GM18861 (cell line): ENCODE measurements around the gene METTL8.
A peak's percentile ranks its signal among the peaks of the same experiment; 100 is the strongest.

Experiments used
- ATAC-seq: cut with Tn5 transposase; IDR thresholded peaks from one replicate; pipeline ENCODE4 v1.9.1; 2021; ENCODE audit not compliant: unreplicated experiment

Gene METTL8, protein sequence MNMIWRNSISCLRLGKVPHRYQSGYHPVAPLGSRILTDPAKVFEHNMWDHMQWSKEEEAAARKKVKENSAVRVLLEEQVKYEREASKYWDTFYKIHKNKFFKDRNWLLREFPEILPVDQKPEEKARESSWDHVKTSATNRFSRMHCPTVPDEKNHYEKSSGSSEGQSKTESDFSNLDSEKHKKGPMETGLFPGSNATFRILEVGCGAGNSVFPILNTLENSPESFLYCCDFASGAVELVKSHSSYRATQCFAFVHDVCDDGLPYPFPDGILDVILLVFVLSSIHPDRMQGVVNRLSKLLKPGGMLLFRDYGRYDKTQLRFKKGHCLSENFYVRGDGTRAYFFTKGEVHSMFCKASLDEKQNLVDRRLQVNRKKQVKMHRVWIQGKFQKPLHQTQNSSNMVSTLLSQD

DNA sequence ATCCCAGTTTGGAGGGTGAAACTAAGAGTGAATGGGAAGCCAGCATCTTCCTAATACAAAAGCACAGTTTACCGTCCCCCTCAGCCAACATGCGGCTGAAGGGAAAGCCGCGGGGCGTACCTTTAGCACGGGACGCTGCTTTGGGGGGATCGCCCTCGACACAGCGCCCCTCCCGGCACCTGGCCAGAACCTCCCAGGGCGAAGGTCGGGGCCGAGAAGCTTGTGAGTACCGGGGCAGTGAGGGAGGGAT lies at the start of gene METTL8:
Gene METTL8 (minus strand): TSS at position 228 of the 250 bp plus-strand sequence. CDS start 41,805 bp downstream, outside the sequence.
- no peak for ATAC-seq

DNA sequence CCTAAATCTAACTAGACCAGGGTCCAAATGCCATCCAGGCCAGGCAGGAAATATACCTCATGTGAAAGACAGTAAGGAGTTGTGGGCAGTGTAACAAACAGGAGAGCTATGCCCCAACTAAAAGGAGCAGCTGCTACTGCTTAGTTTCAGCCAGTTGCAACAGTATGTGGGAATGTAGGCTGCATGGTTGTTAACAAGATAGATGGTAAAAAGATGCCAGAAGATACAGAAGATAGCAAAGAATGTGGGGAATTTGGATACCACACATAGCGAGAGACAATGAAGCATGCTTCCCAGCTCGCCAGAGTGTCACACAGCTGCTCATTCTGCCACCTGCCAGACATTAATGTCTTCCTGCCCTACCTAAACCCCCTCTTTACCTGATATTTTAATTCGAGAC lies 49.1 kb upstream of the METTL8 start:
- ATAC-seq = no peak

DNA sequence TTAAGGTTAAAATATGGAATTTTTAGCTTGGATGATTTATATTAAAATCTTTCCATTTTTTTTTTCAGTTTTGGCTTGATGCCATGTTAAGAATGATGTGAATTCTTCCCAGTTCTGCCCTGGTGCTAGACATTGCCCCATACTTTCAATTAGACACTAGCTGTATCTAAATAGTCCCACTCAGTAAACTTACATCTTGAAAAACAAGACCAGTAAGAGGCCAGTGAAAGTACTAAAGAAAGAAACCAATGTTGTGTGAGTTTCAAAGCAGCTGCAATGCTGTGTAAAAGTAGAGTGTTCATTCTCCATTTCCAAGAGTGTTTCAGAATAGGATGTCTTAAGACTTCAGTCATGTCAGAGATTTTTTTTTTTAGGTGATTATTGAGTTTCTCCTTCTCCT lies 48.5 kb upstream of the METTL8 start:
- no peak for ATAC-seq

DNA sequence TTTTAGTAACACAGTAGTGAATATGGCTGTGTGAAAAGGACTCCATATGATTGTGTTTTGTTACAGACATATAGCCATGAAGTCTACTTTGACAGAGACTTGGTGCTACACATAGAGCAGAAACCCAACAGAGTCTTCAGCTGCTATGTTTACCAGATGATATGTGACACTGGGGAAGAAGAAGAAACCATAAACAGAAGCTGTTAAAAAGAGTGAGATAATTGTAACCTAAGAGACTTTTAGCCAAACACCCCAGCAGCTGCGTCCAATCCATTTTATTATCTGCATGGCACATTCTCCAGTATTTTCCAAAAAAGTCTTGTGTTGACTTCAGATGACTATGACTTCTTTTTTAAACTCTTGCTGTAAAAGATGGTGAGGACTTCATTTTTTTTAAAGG lies 47.1 kb upstream of the METTL8 start:
- no peak for ATAC-seq

DNA sequence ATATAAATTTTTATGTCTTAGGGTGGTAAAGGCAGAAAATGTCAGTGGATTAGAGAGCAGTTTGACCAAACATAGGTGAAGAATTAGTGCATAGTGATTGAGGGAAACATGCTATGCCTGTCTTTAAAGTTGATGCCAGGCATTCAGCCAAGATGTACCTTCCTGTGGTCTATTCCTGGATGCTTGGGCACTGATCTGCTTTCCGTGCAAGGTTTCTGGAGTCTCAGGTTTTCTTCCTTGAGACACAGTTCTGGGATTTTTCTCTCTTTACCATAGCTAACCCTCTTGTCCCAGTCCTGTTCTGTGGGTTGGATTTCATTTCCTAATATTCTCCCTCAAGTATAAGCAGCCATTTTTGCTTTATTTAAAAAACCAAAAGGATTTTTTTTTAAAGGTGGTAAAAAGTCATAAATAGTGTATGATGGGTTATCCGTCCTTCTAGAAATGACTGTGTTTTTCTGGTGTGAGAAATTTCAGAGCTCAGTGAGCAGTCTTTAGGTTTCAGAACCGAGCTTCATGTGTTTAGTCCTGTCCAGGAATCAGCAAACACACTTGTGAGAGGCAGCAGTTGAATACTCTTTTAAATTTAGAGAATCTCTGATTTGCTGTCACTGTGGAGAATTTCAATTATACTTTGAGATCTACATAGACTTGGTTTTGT lies 45.5 kb upstream of the METTL8 start:
- no peak for ATAC-seq

DNA sequence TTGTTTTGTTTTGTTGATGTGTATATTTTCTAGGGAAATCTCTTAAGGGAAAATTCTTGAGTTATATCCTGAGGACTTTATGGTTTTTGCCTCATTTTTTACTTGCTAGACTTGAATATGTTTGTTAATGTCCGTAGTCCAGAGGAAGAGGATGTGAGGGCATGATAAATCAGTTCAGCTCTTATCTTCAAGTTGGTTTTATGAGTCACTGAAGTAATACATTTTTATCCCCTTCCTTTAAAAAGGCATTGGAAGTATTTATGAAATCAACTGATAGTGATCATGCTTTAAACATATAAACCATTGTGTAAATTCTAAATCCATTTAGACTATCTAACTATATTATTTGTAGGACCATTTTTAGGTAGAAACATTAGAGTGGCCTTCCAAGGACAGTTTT lies 44.6 kb upstream of the METTL8 start:
- no peak for ATAC-seq

DNA sequence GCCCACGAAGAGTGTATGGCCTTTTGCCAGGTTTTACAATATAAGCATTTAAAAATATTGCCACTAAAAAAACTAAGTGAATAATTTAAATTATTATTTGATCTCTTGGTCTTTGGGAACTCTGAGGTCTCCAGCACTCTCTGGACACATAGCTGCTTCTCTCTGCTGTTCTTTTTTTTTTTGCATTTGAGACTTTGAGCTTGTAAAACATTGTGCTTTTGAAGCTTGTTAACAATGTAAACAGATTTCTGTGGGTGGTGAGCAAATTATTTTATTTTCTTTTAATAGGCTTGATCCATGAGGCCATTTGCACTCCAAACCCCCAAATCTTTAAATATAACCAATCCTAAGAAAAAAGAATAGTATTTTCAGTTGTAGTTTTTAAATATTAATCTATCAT lies 42.2 kb upstream of the METTL8 start:
- ATAC-seq = no peak

DNA sequence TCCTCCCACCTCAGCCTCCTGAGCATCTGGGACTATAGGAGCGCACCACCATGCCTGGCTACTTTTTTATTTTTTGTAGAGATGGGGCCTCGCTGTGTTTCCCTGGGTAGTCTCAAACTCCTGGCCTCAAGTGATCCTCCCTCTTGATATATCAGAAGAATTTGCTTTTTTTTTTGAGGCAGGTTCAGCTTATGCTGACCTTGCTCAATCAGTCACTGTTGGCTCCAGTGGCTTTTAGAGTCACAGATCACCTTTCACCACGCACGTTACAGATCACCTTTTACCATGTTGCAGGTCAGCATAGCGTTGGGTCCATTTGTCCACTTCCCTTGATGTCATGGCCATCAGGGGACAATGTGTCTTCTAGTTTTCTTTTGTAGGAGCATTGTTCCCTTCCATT lies 36.3 kb upstream of the METTL8 start:
- no peak for ATAC-seq

DNA sequence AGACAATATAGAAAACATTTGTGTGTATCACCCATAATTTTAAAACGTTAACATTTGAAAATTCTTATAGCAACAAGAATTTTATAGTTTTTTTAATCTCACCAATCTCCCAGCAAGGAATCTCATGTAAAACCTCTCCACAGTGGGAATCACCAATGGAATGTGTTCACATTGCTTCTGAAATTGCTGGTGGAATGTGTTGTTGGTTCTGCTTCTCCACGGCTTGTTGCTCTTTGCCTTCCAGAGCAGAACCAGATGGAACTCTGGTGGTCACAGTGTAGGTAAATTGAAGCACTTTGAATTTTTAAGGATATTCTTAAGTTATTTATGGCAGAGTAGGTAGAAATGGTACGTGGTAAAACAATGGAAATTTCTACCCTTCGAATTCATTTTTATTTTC lies 35.4 kb upstream of the METTL8 start:
- no peak for ATAC-seq

DNA sequence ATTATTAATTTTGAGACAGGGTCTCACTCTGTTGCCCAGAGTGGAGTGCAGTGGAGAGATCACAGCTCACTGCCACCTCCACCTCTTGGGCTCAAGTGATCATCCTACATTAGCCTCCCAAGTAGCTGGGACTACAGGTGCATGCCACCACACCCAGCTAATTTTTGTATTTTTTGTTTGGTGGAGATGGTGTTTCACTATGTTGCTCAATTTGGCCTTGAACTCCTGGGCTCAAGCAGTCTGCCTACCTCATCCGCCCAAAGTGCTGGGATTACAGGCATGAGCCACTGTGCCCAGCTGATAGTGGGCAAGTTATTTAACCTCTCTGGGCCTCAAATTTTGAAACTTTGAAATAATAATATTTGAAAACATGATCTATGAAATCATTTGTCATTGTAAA lies 26.7 kb upstream of the METTL8 start:
- ATAC-seq = no peak

DNA sequence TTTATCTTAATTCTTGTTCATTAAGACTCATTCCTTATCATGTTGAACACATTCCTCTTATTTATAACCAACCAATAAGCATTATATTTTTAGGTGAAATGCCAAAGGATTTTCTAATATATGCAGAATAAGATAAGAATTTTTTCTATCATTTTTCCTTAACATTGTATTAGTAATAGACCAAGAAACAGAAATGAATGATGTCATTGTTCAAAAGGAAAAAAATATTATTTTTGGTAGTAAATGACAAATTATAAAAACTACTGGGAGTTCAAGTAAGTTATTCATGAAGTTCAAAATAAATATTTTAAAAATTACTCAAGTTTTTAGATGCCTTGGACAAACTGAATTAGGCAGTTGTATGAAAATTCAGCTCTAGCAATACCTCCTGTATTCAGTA lies 25.7 kb upstream of the METTL8 start:
- no peak for ATAC-seq

DNA sequence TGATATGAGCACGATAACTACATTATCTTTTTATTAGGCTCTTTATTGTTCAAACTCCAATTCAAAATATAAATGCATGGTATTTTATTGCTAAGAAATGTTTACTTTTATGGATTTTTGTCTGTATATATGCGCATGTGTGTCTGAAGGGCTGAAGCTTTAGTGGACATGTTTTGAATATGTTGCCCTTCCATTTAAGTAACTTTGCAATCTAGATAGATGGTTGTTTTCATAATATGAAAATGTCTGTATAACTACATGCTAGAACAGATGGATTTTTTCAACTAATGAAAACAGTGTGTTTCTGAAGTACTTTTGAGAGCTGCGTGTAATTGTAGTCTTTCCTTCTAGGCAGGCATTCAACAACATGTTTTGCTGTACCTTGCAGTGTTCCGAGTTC lies 19.0 kb upstream of the METTL8 start:
- no peak for ATAC-seq

DNA sequence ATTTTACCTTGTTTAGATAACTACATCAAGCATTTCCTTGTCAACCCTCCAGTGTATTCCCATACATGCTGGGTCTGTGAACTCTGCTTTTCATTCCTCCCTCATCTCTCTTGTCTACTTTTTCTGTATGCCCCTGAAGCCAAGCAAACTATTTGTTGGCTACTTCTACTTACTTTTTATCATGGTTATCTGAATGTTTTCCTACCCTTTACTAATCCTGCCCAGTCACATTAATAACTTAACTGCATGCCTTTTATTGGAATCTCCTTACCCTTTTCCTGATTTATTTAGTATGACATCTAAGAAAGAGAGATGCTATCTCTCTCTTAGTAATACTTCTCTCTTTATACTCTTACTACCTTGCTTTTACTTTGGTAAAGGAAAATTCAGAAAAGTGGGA lies 17.3 kb upstream of the METTL8 start:
- ATAC-seq = no peak

DNA sequence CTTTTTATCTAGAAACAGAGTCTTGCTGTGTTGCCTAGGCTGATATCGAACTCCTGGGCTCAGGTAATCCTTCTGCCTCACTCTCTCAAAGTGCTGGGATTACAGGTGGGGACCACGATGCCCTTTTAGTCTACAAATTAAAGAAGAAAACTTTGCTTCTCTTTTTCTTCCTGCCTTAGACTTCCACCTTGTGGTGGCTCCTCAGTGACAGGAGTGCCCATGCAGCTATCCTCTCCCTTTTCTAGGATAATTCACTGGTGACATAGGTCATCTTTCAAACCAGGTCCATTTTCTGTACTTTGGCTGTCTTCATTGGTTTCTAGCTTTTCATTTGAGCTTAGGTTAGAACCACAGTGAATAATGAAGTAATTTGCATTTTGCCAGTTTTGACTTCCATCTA lies 13.9 kb upstream of the METTL8 start:
- no peak for ATAC-seq

DNA sequence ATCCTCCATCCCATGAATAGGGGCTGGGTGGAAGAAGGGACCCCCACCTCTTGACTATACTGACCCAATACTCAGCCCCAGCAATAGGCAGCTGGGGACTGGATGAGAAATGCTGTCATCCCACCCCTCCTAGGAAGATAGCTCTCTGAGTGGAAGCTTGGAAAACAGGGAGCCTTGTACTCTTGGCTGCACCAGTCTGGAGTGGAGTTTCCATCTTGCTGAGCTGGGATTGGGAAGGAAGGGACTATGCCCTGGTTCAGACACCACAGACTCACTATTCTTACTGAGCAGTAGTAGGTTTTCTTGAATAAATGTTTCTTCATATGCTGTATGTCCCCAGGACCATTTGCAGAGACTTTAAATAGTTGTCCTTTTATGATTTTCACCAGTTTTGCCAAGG lies 7.7 kb upstream of the METTL8 start:
- no peak for ATAC-seq

DNA sequence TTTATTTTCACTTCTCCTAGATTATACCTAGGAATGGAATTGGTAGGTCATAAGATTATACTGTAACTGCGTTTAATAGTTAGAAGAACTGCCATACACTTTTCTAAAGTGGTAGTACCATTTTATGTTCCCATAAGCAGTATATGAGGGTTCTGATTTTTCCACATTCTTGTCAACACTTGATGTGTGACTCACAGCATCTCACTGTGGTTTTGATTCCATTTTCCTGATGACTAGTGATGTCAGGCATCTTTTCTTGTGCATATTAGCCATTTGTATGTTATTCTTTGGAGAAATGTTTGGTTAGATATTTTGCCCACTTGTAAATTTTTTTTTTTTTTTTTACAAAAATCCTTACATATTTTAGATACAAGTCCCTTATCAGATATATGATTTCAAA lies 2.5 kb upstream of the METTL8 start:
- ATAC-seq = no peak

DNA sequence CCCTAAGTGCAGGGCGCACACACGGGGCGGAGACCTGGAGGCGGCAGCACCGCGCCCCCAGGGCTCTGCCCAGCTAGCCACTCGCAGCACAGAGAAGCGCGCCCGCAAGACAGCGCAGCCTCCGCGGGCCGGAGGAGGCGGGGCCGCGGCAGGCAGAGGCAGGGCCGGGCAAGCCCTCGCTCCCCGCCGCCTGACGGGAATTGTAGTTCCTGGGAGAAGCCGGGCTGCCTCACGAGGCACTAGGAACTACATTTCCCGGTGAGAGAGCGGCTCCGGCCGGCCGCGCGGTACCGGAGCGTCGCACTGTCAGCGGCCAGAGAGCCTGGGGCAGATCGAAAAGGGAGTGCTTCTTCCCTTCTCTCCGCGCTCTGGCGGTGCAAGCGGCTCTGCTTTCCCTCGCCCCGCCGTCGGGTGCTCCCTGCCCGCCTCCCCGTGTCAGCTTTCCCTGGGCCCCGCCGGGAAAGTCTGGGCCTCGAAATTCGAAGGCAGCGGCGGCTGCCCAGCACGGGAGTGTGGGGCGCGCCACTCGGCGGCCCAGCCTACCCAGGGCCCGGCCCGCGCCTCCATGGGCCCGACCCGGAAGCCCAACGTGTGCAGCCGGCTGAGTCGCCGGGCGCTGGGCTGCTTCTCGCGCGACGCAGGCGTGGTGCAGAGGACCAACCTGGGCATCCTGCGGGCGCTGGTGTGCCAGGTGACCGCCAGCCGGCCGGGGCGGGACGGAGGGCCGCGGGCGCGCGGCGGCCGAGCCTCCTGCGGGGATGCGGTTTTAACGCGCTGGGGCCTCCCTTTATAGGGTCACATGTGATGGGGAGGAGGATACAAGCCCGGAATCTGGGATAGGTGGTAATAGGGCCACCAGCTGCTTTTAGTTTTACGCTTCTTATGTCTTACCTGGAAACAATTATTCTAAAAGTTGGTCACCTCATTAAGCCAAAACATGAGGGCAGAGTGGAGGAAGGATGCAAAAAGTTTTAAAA lies 511 bp upstream of the METTL8 start, which contains the start of gene DCAF17:
Gene DCAF17 (plus strand): TSS at position 214 of the 977 bp plus-strand sequence. CDS start 352 bp downstream, at position 566.
- peak; percentile 89 for ATAC-seq

DNA sequence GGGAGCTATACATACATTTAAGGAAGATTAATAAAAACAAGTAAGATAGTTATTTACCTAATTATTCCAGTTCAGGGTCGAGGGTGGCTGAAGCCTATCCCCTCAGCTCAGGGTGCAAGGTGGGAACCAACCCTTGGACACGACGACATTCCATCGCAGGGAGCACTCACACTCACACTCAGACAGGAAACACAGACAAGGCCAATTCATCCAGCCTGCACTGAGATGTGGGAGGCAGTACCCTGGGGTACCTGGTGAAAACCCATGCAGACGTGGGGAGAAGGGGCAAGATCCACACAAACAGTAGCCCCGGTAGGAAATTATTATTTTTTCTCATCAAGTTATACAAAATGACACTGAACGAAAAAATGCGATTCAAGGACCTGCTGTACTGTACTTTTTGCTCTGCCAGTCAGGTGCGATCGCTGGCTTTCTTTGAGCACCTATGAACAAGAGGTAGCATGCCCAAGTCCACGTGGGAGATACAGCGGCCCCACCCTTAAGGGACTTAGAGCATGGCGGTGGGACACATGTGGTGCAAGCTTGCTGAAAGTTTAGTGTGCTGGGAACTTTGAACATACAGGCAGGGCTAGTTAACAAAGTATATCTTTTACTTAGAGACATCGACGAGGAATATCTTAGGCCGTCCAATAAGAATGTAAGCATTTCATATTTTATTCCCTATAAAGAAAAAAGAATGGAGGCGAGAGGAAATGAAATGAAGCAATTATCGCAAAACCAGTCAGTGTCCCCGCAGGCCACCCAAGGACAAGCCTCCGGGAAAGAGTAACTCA lies 624 bp downstream of the METTL8 start:
- ATAC-seq = no peak

DNA sequence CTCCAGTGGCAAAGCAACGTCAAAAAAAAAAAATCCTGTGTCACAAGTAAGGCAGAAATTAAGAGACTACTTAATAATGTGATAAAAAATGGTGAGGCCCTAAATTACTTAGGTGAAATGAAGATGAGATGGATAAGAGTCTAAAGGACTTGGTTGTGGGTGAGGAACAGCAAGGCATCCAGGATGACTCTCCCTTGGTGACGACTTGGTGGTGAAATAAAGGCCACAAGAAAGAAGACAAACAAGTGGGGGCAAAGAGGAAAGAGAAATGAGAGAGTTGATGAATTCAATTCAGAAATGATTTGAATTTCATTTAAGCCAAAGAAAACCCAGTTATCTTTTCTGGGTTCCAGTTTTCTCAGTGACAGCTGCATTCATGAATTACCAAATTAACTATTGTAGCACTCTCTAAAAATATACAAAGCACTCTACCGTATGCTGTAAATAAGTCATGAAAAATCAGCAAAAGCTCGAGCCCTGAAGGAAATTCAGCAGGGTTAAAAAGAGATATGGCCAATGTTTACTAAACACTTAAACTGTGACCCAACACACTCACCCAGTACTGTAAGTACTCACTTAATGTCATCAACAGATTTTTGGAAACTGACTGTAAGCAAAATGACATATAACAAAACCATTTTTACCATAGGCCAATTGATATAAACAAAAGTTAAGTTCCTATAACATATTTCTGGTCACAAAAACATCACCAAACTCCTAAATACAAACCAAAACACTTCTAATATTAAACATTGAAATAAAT lies 1.4 kb downstream of the METTL8 start:
- no peak for ATAC-seq

DNA sequence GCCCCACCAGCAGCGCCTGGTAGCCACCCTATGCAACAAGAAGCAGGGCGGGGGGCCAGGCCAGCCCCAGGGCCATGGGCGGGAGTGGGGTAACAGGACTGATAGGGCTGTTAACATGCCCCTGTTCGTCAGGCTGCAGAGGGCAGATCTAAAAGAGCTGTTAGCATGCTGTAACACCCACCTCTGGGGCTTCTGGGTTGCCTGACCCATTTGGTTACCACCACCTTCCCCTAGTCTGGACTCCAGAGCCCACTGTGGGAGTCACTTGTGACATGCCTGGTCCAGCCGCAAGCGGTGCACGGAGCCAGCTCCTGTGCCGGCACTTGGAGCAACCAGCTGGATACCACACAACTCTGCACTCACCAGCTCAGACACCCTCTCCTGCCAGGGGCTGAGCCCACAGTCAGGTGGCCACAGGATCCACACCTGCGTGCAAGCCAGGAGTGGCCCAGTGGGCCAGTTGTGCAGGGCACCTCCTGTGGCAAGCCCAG lies 2.1 kb downstream of the METTL8 start:
- ATAC-seq = no peak
